Gastroesophageal sphincter (tissue), 4 donors: ENCODE measurements around the gene DHRS13. TPM values are rescaled to one million over a fixed set of nuclear protein-coding genes. Genes with fewer than 3 reads are reported as not detected.
"Not testable (repeated sequence)": the region's sequence is repeated elsewhere in the genome, so short reads cannot be mapped to it uniquely, and the experiment has no call there.

Source experiments
- ATAC-seq: fragments of 150-250 bp; one replicate; pipeline ENCODE4 v1.9.1; 2016; ENCODE audit warnings: mild to moderate bottlenecking, moderate library complexity
- H3K27ac ChIP-seq, 4 donors: fragments of 200-600 bp; sonication (generic) in 3 of 4; 1 replicate in 3 of 4; 2 replicates in 1 of 4; pipeline ENCODE4 v1.5.1; 2016 to 2019
- H3K27me3 ChIP-seq: fragments of 200-600 bp; sonication (generic); one replicate; pipeline ENCODE4 v1.5.1; 2019
- H3K36me3 ChIP-seq, 2 donors: fragments of 200-600 bp; sonication (generic); one replicate each; pipeline ENCODE4 v1.5.1; 2019; ENCODE audit warnings: control low read depth in 1 of 2
- H3K4me1 ChIP-seq, 3 donors: fragments of 200-600 bp; sonication (generic); 1 replicate in 2 of 3; 2 replicates in 1 of 3; pipeline ENCODE4 v1.5.1; 2016 to 2019; ENCODE audit warnings: control low read depth in 2 of 3
- H3K4me3 ChIP-seq, 2 donors: fragments of 200-600 bp; sonication (generic); one replicate each; pipeline ENCODE4 v1.5.1; 2019; ENCODE audit warnings: mild to moderate bottlenecking in 1 of 2, moderate library complexity in 1 of 2
- H3K9me3 ChIP-seq, 3 donors: fragments of 200-600 bp; sonication (generic); one replicate each; pipeline ENCODE4 v1.5.1; 2017 to 2019; ENCODE audit warnings: control low read depth in 2 of 3
- CTCF ChIP-seq, 4 experiments: fragments of 200-600 bp in 2 of 4; fragments of 450-650 bp in 2 of 4; sonication (generic) in 1 of 4; IDR thresholded peaks; one replicate each; pipeline ENCODE4 v1.5.1; 2017 to 2019; ENCODE audit warnings: antibody characterized with exemption in 4 of 4, mild to moderate bottlenecking in 2 of 4, moderate library complexity in 2 of 4
- EP300 ChIP-seq: sonication (generic); formaldehyde crosslinking; IDR thresholded peaks from one replicate; pipeline ENCODE4 v1.6.1; 2017; ENCODE audit warnings: antibody characterized with exemption, mild to moderate bottlenecking
- POLR2A ChIP-seq, 2 donors: fragments of 450-650 bp; IDR thresholded peaks; one replicate each; pipeline ENCODE4 v1.6.1; 2017; ENCODE audit warnings: antibody characterized with exemption in 2 of 2, mild to moderate bottlenecking in 2 of 2, moderate library complexity in 1 of 2
- POLR2AphosphoS5 ChIP-seq: sonication (generic); formaldehyde crosslinking; IDR thresholded peaks from one replicate; pipeline ENCODE4 v1.6.1; 2017; ENCODE audit warnings: antibody characterized with exemption
- WGBS, 2 donors: methylation state at CpG; one replicate each; pipeline ENCODE4 v1.1.5; 2018; ENCODE audit warnings: low coverage in 1 of 2; 5-methylcytosine and 5-hydroxymethylcytosine counted together
- total RNA-seq, 4 donors: library from RNA; depleted of rRNA; stranded (reverse); fragments of >200 nt; gene quantifications; one replicate each; pipeline ENCODE4 v1.1.0, GENCODE V29; 2016

Gene DHRS13
- total RNA-seq, 4 donors from 2014 or later, result 3.9 to 6.5 (median 5.2) TPM

GRCh38 chr17:28904800-28905199 lies 1.9 kb upstream of the DHRS13 start:
- no peak overlapping the region for H3K4me3 ChIP-seq
- peak overlapping the region in 1 of 4 donors; percentile 44 for H3K27ac ChIP-seq
- H3K27me3 ChIP-seq, result no peaks in the 10 kb centered on the region
- peaks cover 7 to 67% (median 22%) of the 10 kb centered on the region in 3 donors for H3K4me1 ChIP-seq
- peaks cover 0 to 44% of the 10 kb centered on the region in 2 donors for H3K36me3 ChIP-seq
- TF ChIP-seq EP300 (no peak), POLR2AphosphoS5 (no peak), CTCF (IDR thresholded peaks at IDR 0.05) (no peak), POLR2A (IDR thresholded peaks at IDR 0.05) (no peak)
- no peaks in the 10 kb centered on the region for H3K9me3 ChIP-seq
- WGBS, 2 donors, result 32% methylated on average over 2 of the region's 4 CpGs; no CpG with 5 or more reads in 1 of the 2 donors
- ATAC-seq, result no peak

- 49 to 57% methylated on average over 5 of the region's 5 CpGs for WGBS, 2 donors
- Histone ChIP-seq H3K4me1 (peaks cover 5 to 60% (median 12%) of the 10 kb centered on the region in 3 donors), H3K36me3 (peaks cover 0 to 33% of the 10 kb centered on the region in 2 donors), H3K4me3 (peak overlapping the region in 1 of 2 donors; percentile 86), H3K27ac (peak overlapping the region in 1 of 4 donors; percentile 92)
- not testable (repeated sequence) for ATAC-seq, H3K9me3 ChIP-seq, H3K27me3 ChIP-seq
Measured at GRCh38 chr17:28903546-28903841, 615 bp upstream of the DHRS13 start.

- TF ChIP-seq POLR2A (IDR thresholded peaks at IDR 0.05), result peak in 1 of 2 donors; percentile 8
- TF ChIP-seq POLR2AphosphoS5, result no peak
- no peaks in the 10 kb centered on the region for H3K27me3 ChIP-seq
- H3K36me3 ChIP-seq, result peaks cover 0 to 20% of the 10 kb centered on the region in 2 donors
- H3K27ac ChIP-seq, result peak overlapping the region; percentile 10 to 92 (median 86)
- H3K9me3 ChIP-seq, result no peaks in the 10 kb centered on the region
- WGBS, 2 donors, result 13 to 58% methylated on average over 5 to 17 of the region's 62 CpGs
- ATAC-seq, result peak; percentile 53
- peaks cover 0 to 56% (median 7%) of the 10 kb centered on the region in 3 donors for H3K4me1 ChIP-seq
- peak overlapping the region; percentile 44 to 86 for H3K4me3 ChIP-seq
Measured at GRCh38 chr17:28901866-28902818, 737 bp downstream of the DHRS13 start.

- no peak for ATAC-seq
- Histone ChIP-seq H3K4me3 (no peak overlapping the region), H3K9me3 (no peaks in the 10 kb centered on the region), H3K27me3 (no peaks in the 10 kb centered on the region), H3K27ac (no peak overlapping the region), H3K4me1 (peaks cover 0 to 54% (median 7%) of the 10 kb centered on the region in 3 donors), H3K36me3 (peaks cover 0 to 10% of the 10 kb centered on the region in 2 donors)
- WGBS, 2 donors, result no CpG with 5 or more reads among the region's 24 CpGs
- TF ChIP-seq POLR2A (IDR thresholded peaks at IDR 0.05) (no peak), CTCF (IDR thresholded peaks at IDR 0.05) (no peak), EP300 (no peak), POLR2AphosphoS5 (no peak)
Measured at GRCh38 chr17:28900986-28901726, 1.7 kb downstream of the DHRS13 start.

- Histone ChIP-seq H3K4me1 (peaks cover 0 to 64% (median 11%) of the 10 kb centered on the region in 3 donors), H3K27me3 (no peaks in the 10 kb centered on the region), H3K9me3 (no peaks in the 10 kb centered on the region), H3K36me3 (no peaks in the 10 kb centered on the region), H3K4me3 (no peak overlapping the region), H3K27ac (no peak overlapping the region)
- TF ChIP-seq POLR2AphosphoS5, result no peak
- no peak for TF ChIP-seq POLR2A (IDR thresholded peaks at IDR 0.05)
- TF ChIP-seq CTCF (IDR thresholded peaks at IDR 0.05), result no peak
- WGBS, 2 donors, result 91 to 92% methylated on average over 1 to 5 of the region's 5 CpGs
- no peak for ATAC-seq
Measured at GRCh38 chr17:28899212-28899815, 3.6 kb downstream of the DHRS13 start.
